Ovary (tissue), 3 donors: ENCODE results near the gene TADA2A.

Experiments used
- CTCF ChIP-seq, 3 donors: fragments of 450-650 bp in 2 of 3; fragments of 200-600 bp in 1 of 3; IDR thresholded peaks; one replicate each; pipeline versions ENCODE4 v1.5.1 to v1.8.0; 2016 to 2022; ENCODE audit warnings: antibody characterized with exemption in 3 of 3, mild to moderate bottlenecking in 1 of 3
- POLR2A ChIP-seq: fragments of 450-650 bp; IDR thresholded peaks from one replicate; pipeline ENCODE4 v1.6.1; 2017; ENCODE audit warnings: antibody characterized with exemption, mild to moderate bottlenecking, moderate library complexity
- donor health status: DM: no; HTN: no; CAD: no.

GRCh38 chr17:37492167-37492566 lies 85.5 kb downstream of the TADA2A start:
- TF ChIP-seq POLR2A (no peak), CTCF (IDR thresholded peaks at IDR 0.05) (no peak)
